Fibroblast of villous mesenchyme (primary cell): Measurements from ENCODE around the gene EFCAB12. TPM values are rescaled to one million over a fixed set of nuclear protein-coding genes. Genes with fewer than 3 reads are reported as not detected.

ENCODE experiments used
- DNase-seq: peaks from one replicate; pipeline ENCODE4 v3.0.0-alpha.2; 2010; ENCODE audit warnings: low read depth
- H3K4me3 ChIP-seq: 2 replicates; pipeline ENCODE4 v1.5.1; 2011; ENCODE audit warnings: low read depth, mild to moderate bottlenecking, low read length
- total RNA-seq: library from RNA; depleted of rRNA; stranded (reverse); fragments of >200 nt; gene quantifications from 2 replicates; pipeline ENCODE4 v1.2.3, GENCODE V29; 2012
- TF ChIP-seq, protein P1 (sequence below): IDR thresholded peaks from 2 replicates; pipeline ENCODE4 v1.5.1; 2012; ENCODE audit warnings: low read depth, mild to moderate bottlenecking, low read length; ENCODE audit not compliant: insufficient read depth

EFCAB12 gene
- total RNA-seq, result not detected in 2 replicates

- TF ChIP-seq, protein P1, sequence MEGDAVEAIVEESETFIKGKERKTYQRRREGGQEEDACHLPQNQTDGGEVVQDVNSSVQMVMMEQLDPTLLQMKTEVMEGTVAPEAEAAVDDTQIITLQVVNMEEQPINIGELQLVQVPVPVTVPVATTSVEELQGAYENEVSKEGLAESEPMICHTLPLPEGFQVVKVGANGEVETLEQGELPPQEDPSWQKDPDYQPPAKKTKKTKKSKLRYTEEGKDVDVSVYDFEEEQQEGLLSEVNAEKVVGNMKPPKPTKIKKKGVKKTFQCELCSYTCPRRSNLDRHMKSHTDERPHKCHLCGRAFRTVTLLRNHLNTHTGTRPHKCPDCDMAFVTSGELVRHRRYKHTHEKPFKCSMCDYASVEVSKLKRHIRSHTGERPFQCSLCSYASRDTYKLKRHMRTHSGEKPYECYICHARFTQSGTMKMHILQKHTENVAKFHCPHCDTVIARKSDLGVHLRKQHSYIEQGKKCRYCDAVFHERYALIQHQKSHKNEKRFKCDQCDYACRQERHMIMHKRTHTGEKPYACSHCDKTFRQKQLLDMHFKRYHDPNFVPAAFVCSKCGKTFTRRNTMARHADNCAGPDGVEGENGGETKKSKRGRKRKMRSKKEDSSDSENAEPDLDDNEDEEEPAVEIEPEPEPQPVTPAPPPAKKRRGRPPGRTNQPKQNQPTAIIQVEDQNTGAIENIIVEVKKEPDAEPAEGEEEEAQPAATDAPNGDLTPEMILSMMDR, result no peak
- DNase-seq, result peak; percentile 91
- peak within 1 kb of the TSS; percentile 73 for H3K4me3 ChIP-seq
Observed at GRCh38 chr3:129428376-129429079, at the start of gene EFCAB12. Gene EFCAB12, minus strand, starts transcription at chr3:129428636. Its CDS starts 148 bp downstream, at chr3:129428488.

DNA sequence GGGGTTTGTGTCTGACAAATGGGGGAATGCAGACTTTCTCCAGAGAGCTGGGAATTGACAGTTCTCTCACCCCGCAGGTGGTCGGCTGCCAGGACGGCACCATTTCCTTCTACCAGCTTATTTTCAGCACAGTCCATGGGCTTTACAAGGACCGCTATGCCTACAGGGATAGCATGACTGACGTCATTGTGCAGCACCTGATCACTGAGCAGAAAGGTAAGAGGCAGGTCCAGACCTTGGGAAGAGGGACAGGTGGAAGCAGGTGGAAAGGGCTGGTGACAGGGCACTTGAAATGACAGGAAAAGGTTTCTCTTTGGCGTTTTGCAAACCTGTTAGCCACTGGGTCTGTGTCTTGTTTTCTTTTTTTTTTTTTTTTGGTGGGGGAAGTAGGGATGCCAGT is 48.1 kb upstream of the EFCAB12 start:
- DNase-seq, result no peak
- H3K4me3 ChIP-seq, result no peak overlapping the region
- TF ChIP-seq, protein P1, result no peak

DNA sequence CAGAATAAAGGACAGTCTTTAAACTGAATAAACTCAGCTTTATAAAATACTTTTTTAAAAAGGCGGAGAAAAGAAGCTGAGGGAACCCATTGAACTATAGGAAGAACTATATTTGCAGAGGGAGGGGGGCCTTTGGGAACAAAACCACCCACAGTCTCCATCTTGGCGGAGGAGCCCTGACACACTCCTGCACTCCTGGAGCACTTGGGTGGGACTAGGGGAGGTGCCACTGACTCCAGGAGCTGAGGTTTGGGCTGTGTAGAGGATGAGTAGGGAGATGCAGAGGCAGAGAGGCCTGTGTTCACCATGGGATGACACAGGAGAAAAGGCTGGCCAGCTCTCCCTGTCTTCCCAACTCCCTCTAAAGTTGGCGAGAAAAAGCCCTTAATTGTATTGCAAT is 47.4 kb upstream of the EFCAB12 start:
- no peak for DNase-seq
- TF ChIP-seq, protein P1, result no peak

GRCh38 chr3:129474984-129475804 is 46.8 kb upstream of the EFCAB12 start:
- TF ChIP-seq, protein P1, result no peak
- no peak overlapping the region for H3K4me3 ChIP-seq
- no peak for DNase-seq

More for the DNA sequence above, 47.4 kb upstream of the EFCAB12 start:
- H3K4me3 ChIP-seq, result no peak overlapping the region

DNA sequence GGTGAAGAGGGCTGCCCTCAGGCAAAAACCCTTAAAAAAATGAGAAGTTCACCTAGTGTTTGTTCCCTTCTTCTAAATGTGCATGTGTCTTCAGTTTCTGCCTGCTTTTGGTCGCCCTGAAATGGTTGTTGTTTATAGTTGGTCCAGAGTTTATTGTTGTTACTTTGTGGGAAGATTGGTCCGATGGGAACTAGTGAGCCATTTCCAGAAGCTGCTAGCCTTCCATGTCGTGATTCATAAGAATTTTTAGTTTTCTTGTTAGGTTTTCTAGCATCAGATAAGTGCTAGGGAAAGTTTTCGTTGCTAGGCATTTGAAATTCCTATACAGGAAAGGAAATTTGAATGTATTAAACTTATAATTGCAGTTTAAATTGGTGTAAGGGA is 45.3 kb upstream of the EFCAB12 start:
- no peak overlapping the region for H3K4me3 ChIP-seq
- peak; percentile 56 for DNase-seq
- TF ChIP-seq, protein P1, result no peak

DNA sequence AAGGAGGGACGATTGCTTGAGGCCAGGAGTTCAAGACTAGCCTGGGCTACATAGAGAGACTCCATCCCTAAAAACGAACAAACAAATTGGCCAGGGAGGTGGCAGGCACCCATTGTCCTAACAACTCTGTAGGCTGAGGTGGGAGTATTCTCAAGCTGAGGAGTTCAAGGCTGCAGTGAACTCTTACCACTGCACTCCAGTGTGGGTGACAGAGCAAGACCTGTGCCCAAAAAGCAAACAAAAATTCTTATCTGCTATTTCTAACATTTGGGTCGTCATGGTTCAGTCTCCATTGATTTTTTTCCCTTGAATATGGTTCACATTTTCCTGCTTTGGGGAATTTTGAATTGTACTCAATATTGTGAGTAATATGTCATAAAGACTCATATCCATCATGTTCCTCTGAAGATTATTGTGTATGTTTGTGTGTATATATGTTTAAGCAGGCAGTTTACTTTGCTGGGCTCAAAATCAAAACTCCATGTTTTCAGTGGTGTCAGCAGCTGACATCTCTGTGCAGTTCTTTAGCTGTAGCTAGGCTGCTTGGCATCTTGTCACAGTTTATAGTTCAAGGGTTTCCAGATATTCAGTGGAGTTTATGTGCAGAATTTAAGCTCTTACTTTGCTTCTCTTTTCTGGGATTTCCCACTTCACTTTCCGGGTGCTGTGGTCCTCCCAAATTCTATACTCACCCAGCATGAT is 44.8 kb upstream of the EFCAB12 start:
- H3K4me3 ChIP-seq, result no peak overlapping the region
- no peak for DNase-seq
- TF ChIP-seq, protein P1, result no peak
